ENCODE measurements around the gene RGS12.

DNA sequence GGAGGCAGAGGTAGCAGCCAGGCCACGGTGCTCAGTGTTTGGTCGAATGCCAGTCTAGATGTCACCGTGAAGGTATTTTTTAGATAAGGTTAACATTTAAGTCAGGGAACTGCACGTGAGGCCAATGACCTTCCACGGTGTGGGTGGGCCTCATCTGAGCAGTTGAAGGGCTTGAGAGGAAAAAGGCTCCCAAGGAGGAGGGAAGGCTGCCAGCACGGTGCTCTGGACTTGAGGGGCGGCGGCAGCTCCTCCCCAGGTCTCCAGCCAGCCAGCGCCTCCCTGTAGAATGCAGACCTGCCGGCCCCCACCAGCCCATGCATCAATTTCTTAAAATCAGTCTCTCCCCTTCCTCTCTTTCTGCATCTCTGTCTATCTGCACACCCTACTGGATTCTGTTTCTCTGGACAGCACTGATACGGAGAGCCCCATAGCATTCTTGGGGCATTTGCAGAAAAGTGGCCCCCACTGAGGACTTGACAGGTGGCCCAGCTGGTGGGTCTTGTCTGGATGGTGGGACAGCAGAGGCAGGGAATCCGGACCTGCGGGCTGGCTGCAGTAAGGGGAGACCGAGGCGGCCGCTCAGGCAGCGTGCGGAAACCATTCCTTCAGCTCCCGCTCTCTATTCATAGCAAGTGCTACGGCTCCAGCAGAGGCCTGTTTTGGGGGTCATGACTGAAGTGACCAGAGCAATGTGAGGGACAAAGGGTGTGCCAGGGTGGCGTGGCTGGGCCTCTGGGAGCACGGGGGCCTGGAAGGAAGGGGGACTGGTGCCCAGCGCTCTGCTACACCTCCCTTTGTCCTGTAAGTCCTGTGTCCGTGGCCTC lies 7.9 kb upstream of the RGS12 start:
- TF ChIP-seq, protein P1, sequence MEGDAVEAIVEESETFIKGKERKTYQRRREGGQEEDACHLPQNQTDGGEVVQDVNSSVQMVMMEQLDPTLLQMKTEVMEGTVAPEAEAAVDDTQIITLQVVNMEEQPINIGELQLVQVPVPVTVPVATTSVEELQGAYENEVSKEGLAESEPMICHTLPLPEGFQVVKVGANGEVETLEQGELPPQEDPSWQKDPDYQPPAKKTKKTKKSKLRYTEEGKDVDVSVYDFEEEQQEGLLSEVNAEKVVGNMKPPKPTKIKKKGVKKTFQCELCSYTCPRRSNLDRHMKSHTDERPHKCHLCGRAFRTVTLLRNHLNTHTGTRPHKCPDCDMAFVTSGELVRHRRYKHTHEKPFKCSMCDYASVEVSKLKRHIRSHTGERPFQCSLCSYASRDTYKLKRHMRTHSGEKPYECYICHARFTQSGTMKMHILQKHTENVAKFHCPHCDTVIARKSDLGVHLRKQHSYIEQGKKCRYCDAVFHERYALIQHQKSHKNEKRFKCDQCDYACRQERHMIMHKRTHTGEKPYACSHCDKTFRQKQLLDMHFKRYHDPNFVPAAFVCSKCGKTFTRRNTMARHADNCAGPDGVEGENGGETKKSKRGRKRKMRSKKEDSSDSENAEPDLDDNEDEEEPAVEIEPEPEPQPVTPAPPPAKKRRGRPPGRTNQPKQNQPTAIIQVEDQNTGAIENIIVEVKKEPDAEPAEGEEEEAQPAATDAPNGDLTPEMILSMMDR (IDR thresholded peaks at IDR 0.05 in 8 of 11, conservative IDR thresholded peaks at IDR 0.05 in 3 of 11), result no peak
- TF ChIP-seq POLR2AphosphoS5 (IDR thresholded peaks at IDR 0.05), result no peak
- TF ChIP-seq POLR2A (IDR thresholded peaks at IDR 0.05), result no peak

Data from spleen (tissue), 7 donors.